Activated gamma-delta T cell treated with anti-CD3 and anti-CD28 coated beads, Interleukin-2, amount 50 U/mL, for 16 hours (primary cell): ENCODE data around the gene HBQ1.
"Not testable (repeated sequence)": the region's sequence is repeated elsewhere in the genome, so short reads cannot be mapped to it uniquely, and the experiment has no call there.

Experiments
- DNase-seq: peaks from one replicate; pipeline ENCODE4 v3.0.0-alpha.2; 2020; ENCODE audit warnings: low read depth

Gene HBQ1

GRCh38 chr16:176477-177382 is 3.5 kb upstream of the HBQ1 start, which contains the start of gene HBA1:
TSS of gene HBA1 (plus strand) at chr16:176680. CDS start at chr16:176717, 37 bp downstream.
- DNase-seq: not testable (repeated sequence)

GRCh38 chr16:177394-177822 is 2.9 kb upstream of the HBQ1 start:
- DNase-seq: no peak

DNA sequence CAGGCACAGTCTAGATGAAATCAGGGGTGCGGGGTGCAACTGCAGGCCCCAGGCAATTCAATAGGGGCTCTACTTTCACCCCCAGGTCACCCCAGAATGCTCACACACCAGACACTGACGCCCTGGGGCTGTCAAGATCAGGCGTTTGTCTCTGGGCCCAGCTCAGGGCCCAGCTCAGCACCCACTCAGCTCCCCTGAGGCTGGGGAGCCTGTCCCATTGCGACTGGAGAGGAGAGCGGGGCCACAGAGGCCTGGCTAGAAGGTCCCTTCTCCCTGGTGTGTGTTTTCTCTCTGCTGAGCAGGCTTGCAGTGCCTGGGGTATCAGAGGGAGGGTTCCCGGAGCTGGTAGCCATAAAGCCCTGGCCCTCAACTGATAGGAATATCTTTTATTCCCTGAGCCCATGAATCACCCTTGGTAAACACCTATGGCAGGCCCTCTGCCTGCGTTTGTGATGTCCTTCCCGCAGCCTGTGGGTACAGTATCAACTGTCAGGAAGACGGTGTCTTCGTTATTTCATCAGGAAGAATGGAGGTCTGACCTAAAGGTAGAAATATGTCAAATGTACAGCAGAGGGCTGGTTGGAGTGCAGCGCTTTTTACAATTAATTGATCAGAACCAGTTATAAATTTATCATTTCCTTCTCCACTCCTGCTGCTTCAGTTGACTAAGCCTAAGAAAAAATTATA is 2.1 kb upstream of the HBQ1 start:
- DNase-seq: no peak

DNA sequence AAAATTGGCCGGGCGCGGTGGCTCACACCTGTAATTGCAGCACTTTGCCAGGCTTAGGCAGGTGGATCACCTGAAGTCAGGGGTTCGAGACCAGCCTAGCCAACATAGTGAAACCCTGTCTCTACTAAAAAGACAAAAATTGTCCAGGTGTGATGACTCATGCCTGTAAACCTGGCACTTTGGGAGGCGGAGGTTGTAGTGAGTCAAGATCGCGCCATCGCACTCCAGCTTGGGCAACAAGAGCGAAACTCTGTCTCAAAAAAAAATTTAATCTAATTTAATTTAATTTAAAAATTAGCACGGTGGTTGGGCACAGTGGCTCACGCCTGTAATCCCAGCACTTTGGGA is 1.6 kb upstream of the HBQ1 start:
- DNase-seq: no peak

GRCh38 chr16:179211-180092 is 807 bp upstream of the HBQ1 start:
- DNase-seq: no peak

DNA sequence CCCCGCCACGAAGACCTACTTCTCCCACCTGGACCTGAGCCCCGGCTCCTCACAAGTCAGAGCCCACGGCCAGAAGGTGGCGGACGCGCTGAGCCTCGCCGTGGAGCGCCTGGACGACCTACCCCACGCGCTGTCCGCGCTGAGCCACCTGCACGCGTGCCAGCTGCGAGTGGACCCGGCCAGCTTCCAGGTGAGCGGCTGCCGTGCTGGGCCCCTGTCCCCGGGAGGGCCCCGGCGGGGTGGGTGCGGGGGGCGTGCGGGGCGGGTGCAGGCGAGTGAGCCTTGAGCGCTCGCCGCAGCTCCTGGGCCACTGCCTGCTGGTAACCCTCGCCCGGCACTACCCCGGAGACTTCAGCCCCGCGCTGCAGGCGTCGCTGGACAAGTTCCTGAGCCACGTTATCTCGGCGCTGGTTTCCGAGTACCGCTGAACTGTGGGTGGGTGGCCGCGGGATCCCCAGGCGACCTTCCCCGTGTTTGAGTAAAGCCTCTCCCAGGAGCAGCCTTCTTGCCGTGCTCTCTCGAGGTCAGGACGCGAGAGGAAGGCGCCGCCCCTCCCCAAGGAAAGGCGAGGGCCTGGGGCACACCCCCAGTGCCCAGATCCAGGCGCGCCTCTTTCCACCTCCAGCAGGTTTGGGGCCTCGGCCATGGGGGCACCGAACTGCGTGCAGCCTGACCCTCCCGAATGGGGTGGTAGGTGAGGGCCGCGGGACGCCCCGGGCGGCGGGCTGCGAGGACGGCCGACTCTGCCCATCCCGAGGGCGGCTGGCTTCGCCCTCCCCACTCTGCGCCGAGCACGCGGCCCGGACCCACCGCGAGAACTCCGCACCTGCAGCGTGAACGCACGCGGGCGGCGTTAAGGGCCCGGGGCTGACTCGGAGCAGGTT is 664 bp downstream of the HBQ1 start:
- DNase-seq: peak; percentile 74

DNA sequence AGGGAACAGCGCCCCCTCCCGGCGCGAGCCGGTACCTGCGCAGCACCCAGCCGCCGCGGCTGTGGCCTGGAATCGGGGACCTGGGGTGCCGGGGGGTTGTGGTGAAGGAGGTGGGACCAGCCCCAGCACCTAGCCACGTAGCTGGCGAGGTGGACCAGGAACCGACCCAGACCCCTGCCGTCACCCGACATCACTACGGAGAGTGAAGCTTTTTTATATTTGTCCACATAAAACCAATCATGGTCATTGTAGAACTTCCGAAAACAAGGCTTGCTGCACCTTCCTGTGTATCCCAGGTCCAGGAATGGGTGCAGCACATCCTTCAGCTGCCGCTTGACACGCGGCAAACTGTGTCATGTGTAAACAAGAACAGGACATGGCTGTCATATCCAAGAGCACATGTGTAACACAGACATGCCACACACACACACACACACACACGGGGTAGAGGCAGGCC is 1.3 kb downstream of the HBQ1 start:
- no peak for DNase-seq

DNA sequence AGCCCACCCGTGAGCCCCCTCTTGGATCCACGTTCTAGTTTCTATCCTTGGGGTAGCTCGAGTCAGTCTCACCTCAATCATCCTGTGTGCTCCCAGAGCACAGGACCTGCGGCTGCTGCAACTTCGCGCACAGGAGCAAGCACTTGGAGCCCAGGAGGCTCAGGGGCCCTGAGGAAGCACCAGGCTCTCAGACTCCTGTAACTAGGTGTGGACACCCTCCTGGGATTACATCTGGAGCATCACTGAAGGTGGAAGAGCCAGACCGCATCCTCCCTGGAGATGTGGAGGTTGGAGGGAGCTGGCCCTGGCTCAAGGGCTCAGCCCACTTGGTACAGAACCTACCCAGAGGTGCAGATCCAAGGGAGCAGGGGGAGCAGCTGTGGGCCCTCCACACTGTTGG is 2.7 kb downstream of the HBQ1 start:
- DNase-seq: no peak

GRCh38 chr16:185213-185612 is 5.0 kb downstream of the HBQ1 start:
- DNase-seq: no peak

GRCh38 chr16:185691-186090 is 5.4 kb downstream of the HBQ1 start:
- no peak for DNase-seq

- no peak for DNase-seq
These were observed 7.1 kb downstream of the HBQ1 start for GRCh38 chr16:187330-187729.

DNA sequence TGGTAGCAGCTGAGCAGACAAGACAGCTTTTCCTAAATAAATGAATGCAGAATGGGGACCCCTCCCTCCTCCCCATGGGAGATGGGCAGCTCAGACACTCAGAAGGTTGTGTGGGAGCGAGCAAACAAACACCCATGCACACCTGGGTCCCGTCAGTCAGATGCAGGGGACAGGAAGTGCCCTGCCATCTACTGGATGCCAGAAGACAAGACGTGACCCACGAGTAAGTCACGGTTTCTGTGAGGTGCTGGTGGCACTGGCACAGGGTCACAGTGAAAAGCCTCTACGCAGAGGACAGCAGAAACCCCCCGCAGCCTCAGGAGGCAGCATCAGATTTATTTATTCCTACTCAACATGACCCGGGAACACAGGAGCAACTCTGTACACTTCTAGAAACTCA is 8.4 kb downstream of the HBQ1 start:
- no peak for DNase-seq

- no peak for DNase-seq
These were observed 9.4 kb downstream of the HBQ1 start for GRCh38 chr16:189604-190186.

DNA sequence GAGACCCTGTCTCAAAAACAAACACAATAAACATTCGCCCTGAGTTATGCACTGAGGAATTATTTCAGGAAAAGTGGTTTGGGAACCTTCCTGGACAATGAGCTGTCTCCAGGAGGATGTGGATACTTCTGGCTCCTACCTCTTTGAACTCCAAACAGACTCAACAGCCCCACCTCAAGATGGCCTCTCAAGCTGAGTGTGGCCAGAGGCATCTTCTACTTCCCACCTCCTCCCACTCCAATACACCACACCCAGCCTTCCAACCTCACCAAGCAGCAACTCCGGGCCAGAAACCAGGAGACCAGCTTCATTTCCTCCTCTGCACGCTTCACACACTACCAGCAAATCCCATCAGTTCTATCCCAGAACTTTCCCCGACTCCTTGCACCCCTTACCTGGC is 11.6 kb downstream of the HBQ1 start:
- DNase-seq: no peak

DNA sequence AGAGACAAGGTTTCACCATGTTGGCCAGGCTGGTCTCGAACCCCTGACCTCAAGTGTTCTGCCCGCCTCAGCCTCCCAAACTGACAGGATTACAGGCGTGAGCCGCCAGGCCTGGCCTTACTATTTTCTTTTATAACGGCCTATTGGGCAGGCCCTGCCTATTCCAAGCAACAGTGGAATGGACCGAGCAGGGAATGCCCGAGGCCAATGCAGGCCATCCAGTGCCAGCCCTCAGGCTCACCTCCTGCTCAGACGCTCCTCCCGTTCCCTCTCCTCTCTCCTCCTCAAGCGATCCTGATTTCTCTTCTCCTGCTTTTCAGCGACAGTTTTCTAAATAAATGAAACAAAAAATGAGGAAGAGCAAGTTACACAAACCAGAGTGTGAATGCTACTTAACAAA is 12.4 kb downstream of the HBQ1 start:
- DNase-seq: no peak

GRCh38 chr16:193441-193840 is 13.2 kb downstream of the HBQ1 start:
- no peak for DNase-seq

- DNase-seq: no peak
These were observed 14.3 kb downstream of the HBQ1 start for GRCh38 chr16:194516-194915.

DNA sequence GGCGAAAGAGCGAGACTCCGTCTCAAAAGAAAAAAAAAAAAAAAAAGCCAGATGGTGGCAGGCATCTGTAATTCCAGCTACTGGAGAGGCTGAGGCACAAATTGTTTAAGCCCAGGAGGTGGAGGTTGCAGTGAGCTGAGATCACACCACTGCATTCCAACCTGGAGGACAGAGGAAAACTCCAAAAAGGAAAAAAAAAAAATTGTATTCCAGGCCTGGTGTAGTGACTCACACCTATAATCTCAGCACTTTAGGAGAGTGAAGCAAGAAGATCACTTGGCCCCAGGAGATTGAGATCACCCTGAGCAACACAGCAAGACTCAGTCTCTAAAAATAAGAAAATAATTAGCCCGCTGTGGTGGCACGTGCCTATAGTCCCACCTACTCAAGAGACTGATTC is 20.1 kb downstream of the HBQ1 start:
- no peak for DNase-seq

DNA sequence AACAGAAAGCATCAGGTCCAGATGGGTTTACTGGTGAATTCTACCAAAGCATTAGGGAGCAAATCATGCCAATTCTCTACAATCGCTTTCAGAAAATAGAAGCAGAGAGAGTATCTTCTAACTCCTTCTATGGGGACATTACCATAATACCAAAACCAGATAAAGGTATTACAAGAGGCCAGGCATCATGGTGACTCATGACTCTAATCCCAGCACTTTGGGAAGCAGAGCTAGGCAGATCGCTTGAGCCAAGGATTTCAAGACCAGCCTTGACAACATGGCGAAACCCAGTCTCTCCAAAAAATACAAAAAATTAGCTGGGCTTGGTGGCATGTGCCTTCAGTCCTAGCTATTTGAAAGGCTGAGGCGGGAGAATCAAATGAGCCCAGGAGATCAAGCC is 23.0 kb downstream of the HBQ1 start:
- DNase-seq: no peak

GRCh38 chr16:204046-204445 is 23.8 kb downstream of the HBQ1 start:
- DNase-seq: not testable (repeated sequence)

- not testable (repeated sequence) for DNase-seq
These were observed 29.1 kb downstream of the HBQ1 start for GRCh38 chr16:209359-209758.
